Activated CD8-positive, alpha-beta memory T cell treated with anti-CD3 and anti-CD28 coated beads for 24 hours (primary cell): Measurements from ENCODE around the gene CHMP1B.
"Not testable (repeated sequence)": the region's sequence is repeated elsewhere in the genome, so short reads cannot be mapped to it uniquely, and the experiment has no call there.

Experiments
- DNase-seq: peaks from one replicate; pipeline ENCODE4 v3.0.0-alpha.2; 2020

The CHMP1B gene

DNA sequence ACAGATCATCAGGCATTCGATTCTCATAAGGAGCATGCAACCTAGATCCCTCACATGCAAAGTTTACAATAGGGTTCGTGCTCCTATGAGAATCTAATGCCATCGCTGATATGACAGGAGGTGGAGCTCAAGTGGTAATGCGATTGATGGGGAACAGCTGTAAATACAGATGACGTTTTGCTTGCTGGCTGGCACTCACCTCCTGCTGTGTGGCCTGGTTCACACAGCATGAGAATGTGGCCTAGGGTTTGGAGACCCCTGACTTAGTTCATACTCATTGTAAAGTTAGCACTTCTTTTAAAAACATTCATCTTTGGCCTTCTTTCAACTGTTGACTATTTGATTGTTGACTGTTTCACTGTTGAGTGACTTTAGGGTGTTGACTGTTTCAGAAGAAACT, 8.7 kb upstream of the CHMP1B start:
- no peak for DNase-seq

DNA sequence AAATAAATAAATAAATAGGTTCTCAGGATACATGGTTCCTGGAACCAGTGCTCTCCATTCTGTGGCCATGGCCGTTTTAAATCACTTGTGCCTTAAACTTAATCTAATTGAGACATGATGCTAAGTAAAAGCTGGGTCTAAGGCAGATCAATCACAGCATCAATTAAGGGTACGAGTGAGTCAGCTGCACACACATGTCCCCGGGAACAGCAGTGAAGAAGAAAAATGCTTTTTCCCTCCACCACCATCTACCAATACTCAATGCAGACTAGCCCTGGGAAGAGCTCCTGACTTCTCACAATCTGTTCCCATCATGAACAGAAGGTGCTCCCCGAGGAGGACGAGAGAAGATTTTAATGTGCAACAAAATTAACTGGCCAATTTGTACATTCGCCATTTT, 6.8 kb upstream of the CHMP1B start:
- no peak for DNase-seq

DNA sequence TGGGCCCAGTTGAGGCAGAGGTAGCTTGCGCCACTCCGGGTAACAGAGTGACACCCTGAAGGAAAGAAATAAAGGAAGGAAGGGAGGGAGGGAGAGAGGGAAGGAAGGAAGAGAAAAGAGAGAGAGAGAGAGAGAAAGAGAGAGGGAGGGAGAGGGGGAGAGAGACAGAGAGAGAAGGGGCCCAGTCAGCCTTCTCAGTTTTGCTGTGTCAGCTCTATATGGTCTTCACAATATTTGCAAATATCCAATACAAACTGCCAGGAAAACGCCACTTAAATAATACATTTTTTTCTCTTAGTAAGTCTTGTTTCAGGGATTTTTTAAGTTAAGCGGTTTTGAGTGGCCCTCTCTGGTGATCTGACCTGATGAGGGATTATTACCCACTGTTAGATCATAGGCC, 5.6 kb upstream of the CHMP1B start:
- DNase-seq, result no peak

DNA sequence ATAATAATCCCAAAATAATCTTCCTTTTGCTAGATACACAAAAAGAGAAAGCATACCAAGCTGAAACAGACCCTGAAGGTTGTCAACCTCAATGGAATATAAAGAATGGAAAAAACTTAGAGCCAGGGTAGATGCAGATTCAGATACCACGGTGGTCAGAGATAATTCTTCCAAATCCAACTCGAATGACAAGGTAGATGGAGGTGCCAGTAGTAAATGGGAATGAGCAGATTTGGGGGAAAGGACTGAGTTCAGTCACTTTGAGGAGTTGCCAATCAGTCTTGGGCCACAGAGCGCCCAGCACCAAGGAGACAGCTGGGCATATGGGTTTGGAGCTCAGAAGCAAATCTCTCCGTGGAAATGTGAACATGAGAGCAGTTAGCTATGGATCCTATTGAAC, 3.4 kb upstream of the CHMP1B start:
- no peak for DNase-seq

DNA sequence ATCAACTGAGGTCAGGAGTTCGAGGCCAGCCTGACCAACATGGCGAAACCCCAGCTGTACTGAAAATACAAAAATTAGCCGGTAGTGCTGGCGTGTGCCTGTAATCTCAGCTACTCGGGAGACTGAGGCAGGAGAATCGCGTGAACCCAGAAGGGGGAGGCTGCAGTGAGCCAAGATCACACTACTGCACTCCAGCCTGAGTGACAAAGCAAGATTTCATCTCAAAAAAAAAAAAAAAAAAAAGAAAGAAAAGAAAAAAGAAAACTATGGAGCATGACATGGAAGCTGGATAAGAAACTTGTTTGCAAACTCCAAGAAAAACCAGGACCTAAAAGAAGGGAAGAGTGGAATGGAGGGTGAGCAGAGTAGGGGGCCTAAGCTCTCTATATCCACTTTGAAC, 1.9 kb upstream of the CHMP1B start:
- DNase-seq, result peak; percentile 33

DNA sequence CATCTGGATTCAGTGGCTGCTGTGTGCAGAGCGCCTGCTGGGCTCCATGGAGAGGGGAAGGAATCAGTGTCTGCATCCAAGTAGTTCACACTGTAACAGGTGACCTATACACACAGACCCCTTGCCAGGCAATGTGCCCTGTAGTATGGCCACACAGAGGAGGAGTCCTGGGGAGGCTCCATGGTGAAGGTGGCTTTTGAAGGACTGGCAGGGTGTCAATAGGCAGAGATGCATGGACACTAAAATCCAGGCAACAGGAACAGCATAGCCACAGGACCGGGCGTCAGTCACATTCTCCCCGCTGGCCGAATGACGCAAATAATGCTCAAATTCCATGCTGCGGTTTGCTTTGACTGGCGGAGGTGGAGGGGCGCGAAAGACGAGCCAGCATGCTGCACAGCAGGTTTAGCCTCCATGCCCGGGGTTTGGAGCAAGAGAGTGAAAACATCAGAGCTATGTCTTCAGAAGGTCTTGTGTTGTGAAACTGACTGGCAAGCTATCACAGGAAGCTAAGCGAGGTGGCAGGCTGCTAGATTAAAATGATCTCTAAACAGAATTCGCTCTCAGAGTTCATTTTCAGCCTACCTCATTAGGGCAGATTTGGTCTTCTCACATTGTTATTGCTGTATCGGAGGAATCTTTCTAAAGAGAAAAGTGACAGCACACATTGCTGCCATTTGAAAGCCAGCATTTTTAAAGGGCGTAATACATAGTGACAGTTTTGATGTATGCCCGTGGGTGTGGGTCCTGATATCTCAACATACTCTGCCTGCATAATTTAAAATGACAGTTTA, 1.2 kb upstream of the CHMP1B start:
- DNase-seq, result peak; percentile 72

DNA sequence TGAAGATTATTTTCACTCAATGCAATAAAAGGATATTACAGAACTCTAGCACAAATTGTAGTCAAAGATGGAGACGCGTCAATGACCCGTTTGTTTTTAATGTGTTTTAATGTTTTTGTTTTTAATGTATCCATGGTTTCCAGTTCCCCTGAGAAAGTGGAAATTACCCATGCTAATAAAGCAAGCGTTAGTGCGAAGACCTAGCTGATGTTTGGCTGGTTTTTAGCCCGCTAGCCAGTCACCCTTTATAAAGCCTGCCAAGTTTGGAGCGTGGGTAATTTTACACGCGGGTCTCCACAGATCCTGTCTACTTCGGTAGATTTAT, 430 bp upstream of the CHMP1B start:
- DNase-seq, result no peak

DNA sequence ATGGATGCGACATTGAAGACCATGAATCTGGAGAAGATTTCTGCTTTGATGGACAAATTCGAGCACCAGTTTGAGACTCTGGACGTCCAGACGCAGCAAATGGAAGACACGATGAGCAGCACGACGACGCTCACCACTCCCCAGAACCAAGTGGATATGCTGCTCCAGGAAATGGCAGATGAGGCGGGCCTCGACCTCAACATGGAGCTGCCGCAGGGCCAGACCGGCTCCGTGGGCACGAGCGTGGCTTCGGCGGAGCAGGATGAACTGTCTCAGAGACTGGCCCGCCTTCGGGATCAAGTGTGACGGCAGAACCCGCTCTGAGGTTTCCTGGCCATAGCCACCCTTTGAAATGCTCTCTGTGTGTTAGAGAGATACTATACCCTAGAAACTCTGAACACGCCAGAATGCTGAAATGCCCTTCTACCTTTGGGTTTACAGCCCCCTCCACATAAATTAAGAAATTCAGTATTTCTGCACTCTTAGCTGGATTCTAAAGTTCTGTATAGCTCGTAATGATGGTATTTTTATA, 659 bp downstream of the CHMP1B start:
- DNase-seq, result peak; percentile 67

DNA sequence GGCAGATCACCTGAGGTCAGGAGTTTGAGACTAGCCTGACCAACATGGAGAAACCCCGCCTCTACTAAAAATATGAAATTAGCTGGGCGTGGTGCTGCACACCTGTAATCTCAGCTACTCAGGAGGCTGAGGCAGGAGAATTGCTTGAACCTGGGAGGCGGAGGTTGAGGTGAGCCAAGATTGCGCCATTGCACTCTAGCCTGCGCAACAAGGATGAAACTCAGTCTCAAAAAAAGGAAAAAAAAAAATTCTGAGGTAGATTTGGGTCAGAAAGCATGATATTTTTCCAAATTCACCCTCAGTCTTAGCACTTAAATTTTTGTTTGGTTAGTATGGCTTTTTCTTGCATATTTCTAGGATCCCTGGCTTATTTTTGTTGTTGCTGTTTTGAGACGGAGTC, 3.3 kb downstream of the CHMP1B start:
- not testable (repeated sequence) for DNase-seq

DNA sequence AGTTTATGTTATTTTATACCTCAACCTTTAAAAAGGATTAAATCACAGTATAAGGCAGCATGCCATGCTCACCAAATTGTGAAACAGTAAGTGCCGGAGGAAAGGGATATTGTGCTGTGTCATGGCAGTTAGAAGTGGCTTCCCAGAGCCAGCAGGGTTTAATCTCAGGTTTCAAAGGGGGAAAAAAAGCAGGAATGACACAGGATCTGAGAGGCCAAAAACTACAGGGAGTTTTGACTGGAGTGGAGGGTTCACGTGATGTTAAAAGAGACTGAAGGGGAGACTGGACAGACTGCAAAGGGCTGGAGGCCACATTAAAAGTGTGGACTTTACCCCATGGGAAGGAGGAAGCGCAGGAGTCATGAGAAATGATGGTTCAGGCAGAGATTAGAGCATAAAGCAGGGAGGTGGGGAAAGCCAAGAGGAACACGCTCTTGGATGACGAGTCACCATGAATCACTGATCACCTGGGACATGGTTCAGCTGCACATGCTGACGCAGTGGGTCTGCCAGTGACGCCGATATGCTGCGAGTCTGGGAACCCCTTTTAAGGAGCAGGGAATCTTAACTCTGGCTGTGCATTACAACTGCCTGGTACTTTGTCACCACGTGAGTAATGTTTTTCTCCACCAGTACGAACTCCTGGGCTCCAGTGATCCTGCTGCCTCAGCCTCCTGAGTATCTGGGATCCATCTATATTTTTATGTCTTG, 6.1 kb downstream of the CHMP1B start:
- DNase-seq, result no peak

DNA sequence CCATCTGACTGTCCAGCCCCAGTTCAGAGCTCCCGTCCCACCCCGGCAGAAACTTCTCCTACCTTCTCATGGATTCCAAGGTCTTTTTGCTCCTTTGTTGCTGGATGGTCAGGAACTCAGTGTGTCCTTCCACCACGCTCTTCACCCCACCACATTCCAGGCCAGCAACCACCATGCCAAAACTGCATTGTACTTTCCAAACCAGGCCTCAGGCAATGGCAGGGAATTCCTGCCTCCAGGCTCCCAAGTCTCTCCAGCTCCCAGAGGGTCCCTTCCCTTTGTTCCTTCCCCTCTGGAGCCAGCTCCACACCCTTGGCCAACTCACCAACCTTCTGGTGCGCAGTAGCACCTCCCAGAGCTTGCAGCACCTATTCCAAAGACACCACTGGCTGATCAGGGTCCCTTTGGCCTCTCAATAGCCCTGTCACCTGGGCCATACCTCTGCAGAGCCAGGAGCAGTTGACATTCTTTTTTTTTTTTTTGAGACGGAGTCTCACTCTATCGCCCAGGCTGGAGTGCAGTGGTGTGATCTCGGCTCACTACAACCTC, 8.1 kb downstream of the CHMP1B start:
- no peak for DNase-seq

DNA sequence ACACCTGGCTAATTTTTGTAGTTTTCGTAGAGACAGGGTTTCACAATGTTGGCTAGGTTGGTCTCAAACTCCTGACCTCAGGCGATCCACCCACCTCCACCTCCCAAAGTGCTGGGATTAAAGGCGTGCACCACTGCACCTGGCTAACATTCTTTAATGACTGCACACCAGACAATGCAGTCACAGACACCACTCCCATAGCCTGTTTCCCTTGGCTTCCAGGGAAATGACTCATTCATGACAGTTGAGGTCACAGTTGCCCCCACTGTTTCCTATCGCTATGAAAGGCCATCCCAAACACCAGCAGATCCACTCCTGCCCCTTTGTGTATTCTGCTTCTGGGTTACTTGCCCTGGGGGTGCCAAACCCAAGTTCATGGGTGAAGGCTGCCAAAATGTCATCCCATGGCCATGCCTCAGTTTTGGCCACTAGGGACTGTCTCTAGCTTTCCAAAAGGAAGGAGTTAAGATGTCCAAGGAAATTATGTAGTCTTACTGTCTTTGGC, 8.7 kb downstream of the CHMP1B start:
- DNase-seq, result no peak

DNA sequence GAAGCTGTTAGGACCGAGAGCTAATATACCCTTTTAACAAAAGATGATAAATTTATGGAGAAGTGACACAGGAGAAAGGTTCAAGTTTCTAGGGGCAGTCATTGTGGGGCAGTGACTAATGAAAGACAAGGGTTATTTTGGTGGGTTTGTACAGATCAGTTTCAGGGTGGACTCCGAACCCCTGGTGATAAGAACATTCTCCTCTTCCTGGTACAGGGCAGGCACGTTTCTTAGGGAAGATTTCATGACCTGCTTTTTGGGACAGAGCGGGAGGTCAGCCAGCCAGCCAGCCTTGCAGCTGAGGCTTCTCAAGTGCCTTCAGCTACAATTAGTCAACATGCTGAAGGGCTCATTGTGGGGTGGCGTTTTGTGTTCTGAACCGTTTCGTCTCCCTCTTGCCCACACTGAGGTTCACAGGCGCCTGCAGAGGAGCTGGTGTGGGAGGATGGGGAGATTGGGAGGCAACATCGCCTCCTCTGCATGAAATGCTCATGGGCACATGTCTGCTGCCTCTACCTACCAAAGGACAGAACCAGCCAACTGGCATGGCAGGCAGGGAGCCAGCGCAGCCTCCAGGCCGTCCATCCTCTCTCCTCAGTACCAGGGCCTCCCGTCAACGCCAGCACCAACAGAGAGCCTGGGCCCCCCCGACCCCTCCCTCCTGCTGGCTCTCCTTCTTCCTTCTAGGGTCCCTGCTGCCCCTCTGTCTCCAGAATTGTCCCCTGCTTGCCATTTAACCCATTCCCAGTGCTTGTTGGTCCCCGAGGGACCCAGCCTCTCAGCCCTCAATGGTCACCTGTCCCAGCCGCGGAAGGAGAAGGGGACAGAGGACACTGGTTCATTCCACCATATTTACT, 9.6 kb downstream of the CHMP1B start:
- DNase-seq, result no peak

DNA sequence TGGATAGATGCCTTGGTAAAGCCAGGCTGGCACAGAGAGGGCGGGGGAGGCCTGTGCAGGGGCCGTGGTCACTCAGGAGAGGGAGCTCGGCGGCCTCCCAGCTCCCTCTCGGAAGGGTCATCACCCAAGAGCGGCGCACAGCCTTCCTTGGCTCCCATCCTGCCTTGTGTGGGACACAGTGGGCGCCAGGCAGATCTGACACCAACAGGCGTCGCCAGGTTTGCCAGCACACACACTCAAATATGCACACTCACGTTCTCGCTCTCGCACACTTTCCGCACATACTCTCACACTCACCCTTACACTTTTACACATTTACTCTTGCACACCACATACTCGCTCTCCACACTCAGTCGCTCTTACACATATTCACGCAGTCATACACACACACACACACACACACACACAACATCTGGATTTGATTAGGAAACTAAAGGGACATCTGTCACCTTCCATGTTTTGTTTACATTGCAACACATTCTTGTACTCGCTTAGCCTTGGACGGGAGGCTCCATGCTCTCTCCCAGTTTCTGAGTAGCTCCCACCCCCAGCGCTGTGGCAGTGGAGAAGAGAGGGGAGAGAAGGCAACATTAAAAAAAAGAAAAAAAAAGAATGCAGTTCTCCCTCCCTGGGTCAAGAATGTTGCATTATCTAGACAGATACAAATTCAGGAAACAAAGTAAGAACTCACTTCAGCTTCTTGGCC, 10.5 kb downstream of the CHMP1B start:
- no peak for DNase-seq

DNA sequence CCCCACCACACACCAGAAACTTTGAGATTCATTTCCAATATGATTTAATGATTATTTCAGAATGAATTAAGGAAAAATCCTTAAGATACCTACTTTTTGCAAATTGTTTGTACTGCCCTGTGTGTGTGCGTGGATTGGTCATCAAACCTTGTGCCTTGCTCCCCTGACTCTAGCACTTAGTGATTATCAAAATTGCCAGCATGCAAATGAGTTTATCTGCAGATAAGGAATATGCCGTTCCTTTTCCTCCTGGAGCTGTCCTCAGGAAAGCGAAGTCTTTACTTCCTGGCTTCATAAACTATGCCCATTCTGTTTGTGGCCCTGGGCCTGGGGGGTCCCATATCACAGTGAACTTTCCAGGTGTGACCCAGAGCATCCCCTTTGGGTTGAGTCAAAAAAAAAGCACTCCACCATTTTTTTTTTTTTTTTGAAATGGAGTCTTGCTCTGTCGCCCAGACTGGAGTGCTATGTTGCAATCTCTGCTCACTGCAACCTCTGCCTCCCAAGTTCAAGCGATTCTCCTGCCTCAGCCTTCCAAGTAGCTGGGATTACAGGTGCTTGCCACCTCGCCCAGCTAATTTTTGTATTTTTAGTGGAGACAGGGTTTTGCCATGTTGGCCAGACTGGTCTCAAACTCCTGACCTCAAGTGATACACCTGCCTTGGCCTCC, 11.4 kb downstream of the CHMP1B start:
- DNase-seq, result no peak

DNA sequence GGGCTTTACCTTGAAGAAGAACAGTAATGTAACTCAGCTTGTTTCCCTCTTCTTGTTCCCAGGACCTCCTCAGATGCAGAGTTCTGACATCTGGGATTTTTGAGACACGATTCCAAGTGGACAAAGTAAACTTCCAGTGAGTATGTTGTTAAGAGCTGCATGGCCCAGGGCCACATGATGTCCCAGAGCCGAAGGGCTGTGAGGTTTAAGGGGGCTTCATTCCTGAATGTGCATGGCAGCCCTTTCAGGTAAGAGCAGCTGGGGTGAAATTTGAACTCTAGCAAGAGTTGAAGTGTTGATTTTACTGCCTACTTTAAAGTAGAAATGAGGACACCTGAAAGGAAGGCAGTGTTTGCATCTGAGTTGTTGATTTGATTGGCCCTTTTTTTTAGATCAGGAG, 13.3 kb downstream of the CHMP1B start:
- DNase-seq, result no peak

DNA sequence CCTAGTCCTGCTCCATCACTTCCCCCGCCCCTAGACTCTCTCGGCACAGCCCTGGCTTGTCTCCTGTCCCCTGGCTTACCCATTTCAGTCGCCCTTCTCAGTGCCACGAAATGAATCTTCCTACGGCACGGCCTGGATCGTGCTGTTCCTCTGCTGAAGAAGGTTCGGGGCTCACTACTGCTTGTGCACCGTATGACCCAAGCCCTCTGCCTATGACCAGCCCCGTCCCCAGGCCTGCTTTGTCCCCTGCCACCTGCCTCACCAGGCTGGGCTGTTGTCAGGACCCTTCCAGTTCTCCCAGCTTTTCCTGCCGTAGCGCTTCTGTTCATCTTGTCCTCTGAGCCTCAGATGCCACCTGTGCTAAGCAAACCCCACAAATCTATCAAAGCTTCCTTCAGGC, 13.9 kb downstream of the CHMP1B start:
- DNase-seq, result no peak

DNA sequence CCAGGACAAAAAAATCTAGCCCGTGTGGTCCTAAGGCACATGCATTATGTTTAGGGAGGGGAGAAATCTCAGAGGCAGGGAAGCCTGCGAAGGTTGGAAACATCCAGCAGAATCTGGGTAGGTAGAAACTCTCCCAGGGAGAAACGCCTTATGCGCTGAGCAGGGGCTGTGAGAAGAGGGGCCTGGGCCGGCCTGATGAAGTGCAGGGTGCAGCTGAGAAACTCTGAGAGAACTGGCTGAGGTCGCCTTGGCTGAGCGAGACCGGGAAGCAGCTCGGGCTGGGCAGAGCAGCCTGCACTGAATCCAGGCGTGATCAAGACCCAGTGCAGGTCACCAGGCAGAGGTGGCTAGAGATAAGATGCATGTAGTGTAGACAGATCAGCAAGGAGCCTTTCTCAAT, 15.1 kb downstream of the CHMP1B start:
- DNase-seq, result no peak

DNA sequence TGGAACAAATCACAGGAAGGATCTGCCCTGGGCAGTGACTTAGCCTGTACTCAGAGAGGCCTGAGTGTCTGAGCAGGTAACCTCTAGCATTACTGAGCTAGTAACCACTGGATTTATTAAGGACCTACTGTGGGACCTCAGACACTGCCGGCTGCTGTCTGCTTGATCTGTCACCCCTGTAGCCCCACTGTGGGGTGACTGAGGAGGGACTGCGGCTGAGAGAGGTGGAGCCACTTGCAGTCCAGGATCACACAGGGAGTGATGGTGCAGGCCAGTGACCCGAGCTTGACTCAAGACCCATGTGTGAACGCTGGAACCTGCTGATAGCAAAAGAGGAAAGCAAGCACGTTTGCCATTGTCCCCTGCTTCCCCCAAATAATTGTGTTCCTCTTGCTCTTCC, 15.6 kb downstream of the CHMP1B start:
- DNase-seq, result no peak

DNA sequence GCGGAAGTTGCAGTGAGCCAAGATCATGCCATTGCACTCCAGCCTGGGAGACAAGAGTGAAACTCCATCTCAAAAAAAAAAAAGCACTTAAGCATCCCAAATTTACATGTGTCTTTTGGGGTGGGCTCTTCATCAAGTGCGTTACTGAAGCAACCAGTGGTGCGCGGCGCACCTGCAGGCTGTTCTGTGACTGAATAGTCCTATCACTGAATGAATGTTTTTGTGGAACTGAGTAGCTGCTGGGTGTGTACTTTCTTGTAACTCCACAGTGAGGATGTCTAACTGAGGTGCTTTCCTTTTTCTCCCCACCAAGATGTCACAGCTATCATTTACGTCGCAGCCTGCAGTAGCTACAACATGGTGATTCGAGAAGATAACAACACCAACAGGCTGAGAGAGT, 17.0 kb downstream of the CHMP1B start:
- no peak for DNase-seq

DNA sequence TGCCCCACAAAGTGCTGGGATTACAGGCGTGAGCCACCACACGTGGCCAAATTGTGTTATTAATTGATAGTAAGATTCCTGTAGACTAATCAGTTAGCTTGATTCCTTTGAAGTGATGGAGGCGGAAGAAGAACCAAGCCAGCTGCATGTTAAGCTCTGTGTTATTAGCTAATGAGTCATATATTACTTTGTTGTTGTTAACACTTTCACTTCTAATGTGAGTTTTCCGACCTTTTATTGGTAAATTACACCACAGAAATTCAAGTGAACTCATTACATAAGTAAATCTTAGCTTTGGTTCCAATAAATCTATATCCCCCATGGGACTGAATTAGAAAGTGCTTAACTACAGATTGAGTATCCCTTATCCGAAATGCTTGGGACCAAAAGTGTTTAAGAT, 20.3 kb downstream of the CHMP1B start:
- no peak for DNase-seq
